HepG2 (cell line): ENCODE measurements around the gene BICDL1. TPM values are rescaled to one million over a fixed set of nuclear protein-coding genes. Genes with fewer than 3 reads are reported as not detected.

Source experiments
- ARHGAP35 ChIP-seq: sonication (generic); formaldehyde crosslinking; IDR thresholded peaks from 2 replicates; pipeline ENCODE4 v1.9.0; 2022; ENCODE audit warnings: mild to moderate bottlenecking, inconsistent platforms, moderate library complexity, missing genetic modification reagents, borderline replicate concordance
- ARID3A ChIP-seq: IDR thresholded peaks from 2 replicates; pipeline ENCODE4 v1.6.1; 2012; ENCODE audit warnings: low read depth, low read length, improper control_type of control experiment
- ATM ChIP-seq: fragments of 450-650 bp; IDR thresholded peaks from 2 replicates; pipeline ENCODE4 v1.7.1; 2017; ENCODE audit warnings: mild to moderate bottlenecking, borderline replicate concordance
- CENPX ChIP-seq: sonication (generic); formaldehyde crosslinking; IDR thresholded peaks from 2 replicates; pipeline ENCODE4 v1.9.0; 2021; ENCODE audit warnings: mild to moderate bottlenecking, missing genetic modification reagents, moderate library complexity
- CERS6 ChIP-seq: sonication (generic); formaldehyde crosslinking; IDR thresholded peaks from 2 replicates; pipeline ENCODE4 v1.5.0; 2020; ENCODE audit warnings: missing genetic modification reagents
- HMGA1 ChIP-seq: sonication (generic); formaldehyde crosslinking; conservative IDR thresholded peaks from 2 replicates; pipeline ENCODE4 v1.4.0; 2020; ENCODE audit warnings: missing genetic modification reagents
- HOXA5 ChIP-seq: sonication (generic); formaldehyde crosslinking; IDR thresholded peaks from 2 replicates; pipeline ENCODE4 v1.4.0; 2020; ENCODE audit warnings: missing genetic modification reagents
- KDM6A ChIP-seq: IDR thresholded peaks from 2 replicates; pipeline ENCODE4 v1.6.1; 2016; ENCODE audit warnings: low read depth
- MATR3 ChIP-seq: sonication (generic); formaldehyde crosslinking; IDR thresholded peaks from 2 replicates; pipeline ENCODE4 v1.4.0; 2020; ENCODE audit warnings: missing genetic modification reagents
- NFAT5 ChIP-seq: sonication (generic); formaldehyde crosslinking; IDR thresholded peaks from 2 replicates; pipeline ENCODE4 v1.4.0; 2020; ENCODE audit warnings: missing genetic modification reagents
- NFYB ChIP-seq: sonication (generic); formaldehyde crosslinking; IDR thresholded peaks from 2 replicates; pipeline ENCODE4 v1.4.0; 2020; ENCODE audit warnings: missing genetic modification reagents
- PLSCR1 ChIP-seq: sonication (generic); formaldehyde crosslinking; IDR thresholded peaks from 2 replicates; pipeline ENCODE4 v1.5.0; 2020; ENCODE audit warnings: missing genetic modification reagents, mild to moderate bottlenecking, borderline replicate concordance
- SRSF9 ChIP-seq: fragments of 200-400 bp; formaldehyde crosslinking; IDR thresholded peaks from 2 replicates; pipeline ENCODE4 v1.6.1; 2018; ENCODE audit warnings: borderline replicate concordance, mild to moderate bottlenecking, low read depth, low read length; ENCODE audit not compliant: insufficient read depth, poor library complexity, severe bottlenecking
- STAT6 ChIP-seq: sonication (generic); formaldehyde crosslinking; IDR thresholded peaks from 2 replicates; pipeline ENCODE4 v1.4.0; 2020; ENCODE audit warnings: missing genetic modification reagents, mild to moderate bottlenecking, borderline replicate concordance
- ZNF552 ChIP-seq: sonication (generic); formaldehyde crosslinking; IDR thresholded peaks from 2 replicates; pipeline ENCODE4 v1.9.0; 2022; ENCODE audit warnings: missing genetic modification reagents, mild to moderate bottlenecking, borderline replicate concordance
- ZNF672 ChIP-seq: sonication (generic); formaldehyde crosslinking; IDR thresholded peaks from 2 replicates; pipeline ENCODE4 v1.8.1; 2022; ENCODE audit warnings: missing genetic modification reagents
- ZNF790 ChIP-seq: sonication (generic); formaldehyde crosslinking; IDR thresholded peaks from 2 replicates; pipeline ENCODE4 v1.8.0; 2022; ENCODE audit warnings: missing genetic modification reagents, mild to moderate bottlenecking, borderline replicate concordance
- polyA plus RNA-seq, 8 experiments: library from polyadenylated mRNA; depleted of rRNA in 3 of 8; stranded (reverse) in 7 of 8; unstranded in 1 of 8; fragments of >200 nt; fragmentation: Illumina TruSeq in 4 of 8; extraction: Trizol in 4 of 8; gene quantifications; 2 replicates each; pipeline versions ENCODE4 v1.2.1 to v1.2.3, GENCODE V29; 2011 to 2016; ENCODE audit warnings: low read depth in 4 of 8, missing spikeins in 1 of 8, mixed read lengths in 1 of 8; ENCODE audit not compliant: insufficient read depth in 1 of 8
- total RNA-seq, 5 experiments: library from RNA; depleted of rRNA; stranded (reverse); fragments of >200 nt; fragmentation: Illumina TruSeq; extraction: Trizol; gene quantifications; 2 replicates each; pipeline ENCODE4 v1.2.3, GENCODE V29; 2016; ENCODE audit warnings: low read depth in 1 of 5

The BICDL1 gene
- total and polyA plus RNA-seq, 2 of the 13 experiments (the other 11 are each of a cell fraction or from before 2014, with no cell fraction given), result 3.6 to 9.7 TPM

GRCh38 chr12:120086801-120087621 is 98.0 kb downstream of the BICDL1 start (continued):
- TF ChIP-seq STAT6 (no peak), HOXA5 (peak; percentile 58), SRSF9 (no peak), NFAT5 (CRISPR knock-in tag) (no peak), ZNF552 (CRISPR knock-in tag) (no peak), KDM6A (CRISPR knock-in tag) (no peak), MATR3 (CRISPR knock-in tag) (no peak), ZNF790 (CRISPR knock-in tag) (no peak), ZNF672 (CRISPR knock-in tag) (no peak), CENPX (CRISPR knock-in tag) (no peak), ARHGAP35 (0 out of 2 replicates have a peak, but pooled peaks have one; percentile 61), ARID3A (peak; percentile 44; the same call in 1 of the 2 replicates), HMGA1 (no peak), CERS6 (CRISPR knock-in tag) (no peak), ATM (no peak), NFYB (CRISPR knock-in tag) (peak; percentile 87), PLSCR1 (no peak)
